Suprapubic skin (tissue), 4 donors: ENCODE measurements around the gene ADCYAP1. TPM values are rescaled to one million over a fixed set of nuclear protein-coding genes. Genes with fewer than 3 reads are reported as not detected.

Experiments
- DNase-seq, 2 donors: peaks; one replicate each; pipeline ENCODE4 v3.0.0-alpha.2; 2019; ENCODE audit warnings: low spot score in 2 of 2
- H3K27ac ChIP-seq: fragments of 200-600 bp; sonication (generic); one replicate; pipeline ENCODE4 v1.5.1; 2019
- H3K27me3 ChIP-seq: fragments of 200-600 bp; sonication (generic); one replicate; pipeline ENCODE4 v1.5.1; 2019
- H3K36me3 ChIP-seq: fragments of 200-600 bp; sonication (generic); one replicate; pipeline ENCODE4 v1.5.1; 2019
- H3K4me1 ChIP-seq: fragments of 200-600 bp; sonication (generic); one replicate; pipeline ENCODE4 v1.5.1; 2019
- H3K4me3 ChIP-seq: fragments of 200-600 bp; sonication (generic); one replicate; pipeline ENCODE4 v1.5.1; 2019; ENCODE audit warnings: mild to moderate bottlenecking
- H3K9me3 ChIP-seq: fragments of 200-600 bp; sonication (generic); one replicate; pipeline ENCODE4 v1.5.1; 2019
- EP300 ChIP-seq: sonication (generic); formaldehyde crosslinking; IDR thresholded peaks from one replicate; pipeline ENCODE4 v1.6.1; 2017; ENCODE audit warnings: antibody characterized with exemption
- POLR2A ChIP-seq, 2 donors: fragments of 450-650 bp; IDR thresholded peaks; one replicate each; pipeline ENCODE4 v1.6.1; 2017; ENCODE audit warnings: antibody characterized with exemption in 2 of 2, mild to moderate bottlenecking in 2 of 2, moderate library complexity in 2 of 2
- POLR2AphosphoS5 ChIP-seq, 3 donors: sonication (generic); formaldehyde crosslinking; IDR thresholded peaks; one replicate each; pipeline ENCODE4 v1.6.1; 2017; ENCODE audit warnings: antibody characterized with exemption in 3 of 3
- WGBS: methylation state at CpG from one replicate; pipeline ENCODE4 v1.1.5; 2018; 5-methylcytosine and 5-hydroxymethylcytosine counted together
- total RNA-seq, 4 donors: library from RNA; depleted of rRNA; stranded (reverse); fragments of >200 nt; gene quantifications; one replicate each; pipeline ENCODE4 v1.1.0, GENCODE V29; 2016
- TF ChIP-seq, protein P1 (sequence below), 2 donors: fragments of 200-600 bp in 1 of 2; fragments of 450-650 bp in 1 of 2; sonication (generic) in 1 of 2; IDR thresholded peaks; one replicate each; pipeline ENCODE4 v1.5.1; 2016 to 2019; ENCODE audit warnings: antibody characterized with exemption in 2 of 2, mild to moderate bottlenecking in 1 of 2, moderate library complexity in 1 of 2

ADCYAP1 gene
- total RNA-seq, 4 donors from 2014 or later = not detected

DNA sequence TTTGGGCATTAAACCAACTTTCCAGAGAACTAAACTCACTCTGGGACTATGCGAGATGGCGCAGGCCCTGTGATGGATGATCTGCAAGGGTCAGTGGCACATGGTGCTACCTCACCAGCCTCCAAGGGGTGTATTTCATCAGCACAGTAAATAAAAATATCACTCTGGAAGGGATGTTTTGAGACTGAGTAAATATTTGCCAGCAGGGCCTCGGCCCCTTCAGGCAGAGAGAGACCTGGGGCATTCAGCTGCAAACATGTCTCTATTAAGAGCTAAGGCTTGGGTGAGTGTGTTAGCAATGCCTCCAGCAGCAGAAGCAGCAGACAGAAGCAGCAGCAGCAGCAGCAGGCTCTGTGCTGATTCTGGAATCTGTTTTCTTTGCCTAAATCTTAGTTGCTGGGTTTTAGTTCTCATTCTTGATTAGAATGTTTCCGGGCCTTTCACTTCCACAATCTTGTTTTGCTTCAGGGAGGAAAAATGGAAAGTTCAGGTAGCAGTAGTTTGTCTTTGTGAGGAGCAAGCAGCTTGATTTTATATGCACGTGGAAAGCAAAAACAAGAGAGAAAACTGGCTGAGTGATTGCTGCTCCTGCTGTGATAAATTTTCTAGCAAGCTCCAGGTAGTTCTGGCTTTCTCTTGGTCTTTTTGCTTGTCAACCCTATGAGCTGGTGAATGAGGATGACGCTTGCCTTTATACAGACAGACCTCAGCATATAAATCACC is 18.6 kb downstream of the ADCYAP1 start:
- no peak for DNase-seq
- Histone ChIP-seq H3K4me3 (no peak overlapping the region), H3K4me1 (no peaks in the 10 kb centered on the region), H3K27me3 (peaks cover 13% of the 10 kb centered on the region), H3K9me3 (no peaks in the 10 kb centered on the region), H3K27ac (no peak overlapping the region), H3K36me3 (no peaks in the 10 kb centered on the region)
- TF ChIP-seq POLR2A (IDR thresholded peaks at IDR 0.05) = no peak
- TF ChIP-seq EP300 = no peak
- TF ChIP-seq POLR2AphosphoS5 (IDR thresholded peaks at IDR 0.05) = no peak
- TF ChIP-seq, protein P1, sequence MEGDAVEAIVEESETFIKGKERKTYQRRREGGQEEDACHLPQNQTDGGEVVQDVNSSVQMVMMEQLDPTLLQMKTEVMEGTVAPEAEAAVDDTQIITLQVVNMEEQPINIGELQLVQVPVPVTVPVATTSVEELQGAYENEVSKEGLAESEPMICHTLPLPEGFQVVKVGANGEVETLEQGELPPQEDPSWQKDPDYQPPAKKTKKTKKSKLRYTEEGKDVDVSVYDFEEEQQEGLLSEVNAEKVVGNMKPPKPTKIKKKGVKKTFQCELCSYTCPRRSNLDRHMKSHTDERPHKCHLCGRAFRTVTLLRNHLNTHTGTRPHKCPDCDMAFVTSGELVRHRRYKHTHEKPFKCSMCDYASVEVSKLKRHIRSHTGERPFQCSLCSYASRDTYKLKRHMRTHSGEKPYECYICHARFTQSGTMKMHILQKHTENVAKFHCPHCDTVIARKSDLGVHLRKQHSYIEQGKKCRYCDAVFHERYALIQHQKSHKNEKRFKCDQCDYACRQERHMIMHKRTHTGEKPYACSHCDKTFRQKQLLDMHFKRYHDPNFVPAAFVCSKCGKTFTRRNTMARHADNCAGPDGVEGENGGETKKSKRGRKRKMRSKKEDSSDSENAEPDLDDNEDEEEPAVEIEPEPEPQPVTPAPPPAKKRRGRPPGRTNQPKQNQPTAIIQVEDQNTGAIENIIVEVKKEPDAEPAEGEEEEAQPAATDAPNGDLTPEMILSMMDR (IDR thresholded peaks at IDR 0.05) = no peak
- 48% methylated on average over 6 of the region's 6 CpGs for WGBS

DNA sequence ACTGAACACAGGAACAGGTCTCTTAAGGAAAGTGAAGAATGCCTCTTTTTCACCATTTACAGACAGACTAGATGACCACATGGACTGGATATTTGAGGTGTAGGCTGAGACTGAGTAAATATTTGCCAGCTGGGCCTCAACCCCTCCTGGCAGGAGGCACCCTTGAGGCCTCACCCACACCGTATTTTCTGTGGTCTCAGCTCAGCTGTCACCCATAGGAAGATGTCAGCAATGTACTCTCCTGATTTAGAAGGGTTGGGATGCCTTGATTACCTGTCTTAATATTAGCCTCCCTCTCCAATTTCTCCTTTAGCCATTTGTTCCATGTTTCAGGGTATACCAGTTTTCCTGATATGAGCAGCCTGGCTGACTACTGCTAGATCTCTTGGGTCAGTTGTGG is 20.3 kb downstream of the ADCYAP1 start:
- H3K27ac ChIP-seq = no peak overlapping the region
- no peaks in the 10 kb centered on the region for H3K36me3 ChIP-seq
- peaks cover 10% of the 10 kb centered on the region for H3K27me3 ChIP-seq
- H3K4me3 ChIP-seq = no peak overlapping the region
- TF ChIP-seq POLR2AphosphoS5 (IDR thresholded peaks at IDR 0.05) (no peak), EP300 (no peak), POLR2A (IDR thresholded peaks at IDR 0.05) (no peak)
- TF ChIP-seq, protein P1 (IDR thresholded peaks at IDR 0.05) = no peak
- 75% methylated on average over 1 of the region's 1 CpG for WGBS
- no peaks in the 10 kb centered on the region for H3K9me3 ChIP-seq
- no peaks in the 10 kb centered on the region for H3K4me1 ChIP-seq
- no peak for DNase-seq

GRCh38 chr18:926946-927345 is 22.3 kb downstream of the ADCYAP1 start:
- H3K4me3 ChIP-seq = no peak overlapping the region
- 53% methylated on average over 1 of the region's 1 CpG for WGBS
- no peak for DNase-seq
- H3K9me3 ChIP-seq = no peaks in the 10 kb centered on the region
- H3K27ac ChIP-seq = no peak overlapping the region
- H3K27me3 ChIP-seq = peaks cover 10% of the 10 kb centered on the region
- no peaks in the 10 kb centered on the region for H3K4me1 ChIP-seq
- no peaks in the 10 kb centered on the region for H3K36me3 ChIP-seq
- TF ChIP-seq, protein P1 (IDR thresholded peaks at IDR 0.05) = no peak
- no peak for TF ChIP-seq POLR2A (IDR thresholded peaks at IDR 0.05)
- no peak for TF ChIP-seq EP300
- TF ChIP-seq POLR2AphosphoS5 (IDR thresholded peaks at IDR 0.05) = no peak

DNA sequence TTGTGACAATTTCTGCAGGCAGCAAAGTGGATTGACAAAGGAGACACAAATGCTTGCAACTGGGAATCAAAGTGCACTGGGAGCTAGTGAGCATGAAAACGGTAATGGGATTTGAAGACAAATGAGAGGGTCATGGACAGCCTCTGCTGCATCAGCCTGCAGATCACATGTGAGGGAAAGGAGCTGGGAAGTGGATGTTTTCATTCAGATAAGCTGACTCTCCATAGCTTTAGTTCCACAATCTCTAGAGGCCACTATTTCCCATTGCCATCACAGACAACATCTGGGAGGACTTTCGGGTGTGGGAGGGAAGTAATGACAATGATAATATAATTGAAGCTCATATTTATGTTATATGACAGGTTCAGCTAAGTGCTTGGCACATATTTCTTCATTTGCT is 28.4 kb downstream of the ADCYAP1 start:
- 63% methylated on average over 2 of the region's 2 CpGs for WGBS
- no peaks in the 10 kb centered on the region for H3K27me3 ChIP-seq
- no peak for DNase-seq
- H3K9me3 ChIP-seq = no peaks in the 10 kb centered on the region
- H3K4me3 ChIP-seq = no peak overlapping the region
- TF ChIP-seq EP300 (no peak), POLR2A (IDR thresholded peaks at IDR 0.05) (no peak), POLR2AphosphoS5 (IDR thresholded peaks at IDR 0.05) (no peak)
- TF ChIP-seq, protein P1 (IDR thresholded peaks at IDR 0.05) = no peak
- no peaks in the 10 kb centered on the region for H3K36me3 ChIP-seq
- H3K27ac ChIP-seq = no peak overlapping the region
- H3K4me1 ChIP-seq = no peaks in the 10 kb centered on the region

DNA sequence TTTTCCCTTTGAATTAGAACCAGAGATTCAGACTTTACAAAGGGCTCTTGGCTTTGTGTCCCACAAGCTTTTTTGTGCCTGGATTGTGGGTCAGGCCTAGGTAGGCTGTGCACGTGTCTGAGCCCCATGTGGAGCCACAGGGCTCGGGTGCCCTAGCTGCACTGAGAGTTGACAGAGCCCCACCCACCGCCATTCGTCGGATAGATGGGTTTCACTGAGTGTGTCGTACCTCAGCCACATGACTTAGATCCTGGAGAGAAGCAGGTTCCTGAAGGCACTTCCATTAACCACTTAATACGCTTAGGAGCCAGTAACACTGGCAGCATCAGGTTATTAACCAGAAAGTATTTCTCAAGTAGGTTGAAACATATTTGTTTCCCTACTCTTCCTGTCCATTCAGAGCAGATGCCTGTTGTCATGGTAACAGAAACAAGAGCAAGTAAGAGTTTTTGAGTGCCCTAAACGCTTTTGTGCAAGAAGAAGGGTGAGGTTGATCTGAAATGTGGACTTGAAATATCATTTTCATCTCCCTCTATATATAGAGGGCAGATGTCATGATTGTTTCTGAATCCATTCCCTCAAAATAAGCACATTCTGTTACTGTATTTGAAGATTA is 30.0 kb downstream of the ADCYAP1 start:
- Histone ChIP-seq H3K4me3 (no peak overlapping the region), H3K27me3 (no peaks in the 10 kb centered on the region), H3K27ac (no peak overlapping the region), H3K36me3 (no peaks in the 10 kb centered on the region), H3K4me1 (no peaks in the 10 kb centered on the region), H3K9me3 (no peaks in the 10 kb centered on the region)
- 51% methylated on average over 8 of the region's 8 CpGs for WGBS
- no peak for DNase-seq
- TF ChIP-seq POLR2A (IDR thresholded peaks at IDR 0.05) (no peak), POLR2AphosphoS5 (IDR thresholded peaks at IDR 0.05) (no peak), EP300 (no peak)
- TF ChIP-seq, protein P1 (IDR thresholded peaks at IDR 0.05) = no peak
